ENCODE data around the gene SERPINB6.
"Not testable (repeated sequence)": the region's sequence is repeated elsewhere in the genome, so short reads cannot be mapped to it uniquely, and the experiment has no call there.

SERPINB6 gene

DNA sequence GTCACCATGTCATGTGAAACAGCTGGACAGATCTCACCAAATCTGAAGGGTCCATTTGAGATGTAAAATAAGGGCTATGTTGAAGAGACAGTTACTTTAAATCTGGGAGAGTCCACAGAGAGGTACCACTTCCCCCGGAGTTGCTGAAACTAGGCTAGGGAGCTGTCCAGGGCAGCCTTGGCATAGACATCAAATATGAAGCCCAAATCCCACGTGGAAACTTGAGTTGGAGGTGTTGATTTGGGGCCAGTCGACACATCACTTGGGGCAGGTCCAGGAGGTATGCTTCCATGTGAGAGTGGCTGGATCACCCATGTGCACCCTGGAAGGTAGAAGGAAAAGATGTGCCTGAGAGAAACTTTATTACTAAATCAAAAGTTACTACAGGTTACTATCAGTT lies 56.2 kb downstream of the SERPINB6 start:
- no peak for DNase-seq (ENCODE audit: low read depth in 2 of 2, low spot score in 1 of 2)

DNA sequence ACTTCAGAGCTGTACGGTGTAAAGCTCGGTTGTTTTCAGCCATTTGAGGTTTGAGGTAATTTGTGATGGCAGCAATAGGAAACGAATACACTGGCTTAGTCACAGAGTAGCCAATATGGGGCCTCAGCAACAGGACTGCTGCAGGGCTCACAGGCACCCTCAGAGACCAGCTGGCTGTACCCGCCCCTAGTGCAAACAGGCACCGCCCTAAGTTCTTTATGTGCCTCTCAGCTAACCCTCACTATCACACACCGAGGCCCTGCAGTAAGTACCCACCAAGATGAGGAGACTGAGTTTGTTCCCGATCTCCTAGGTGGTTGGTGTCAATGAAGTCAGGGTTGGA lies 57.1 kb downstream of the SERPINB6 start:
- no peak for DNase-seq (ENCODE audit: low read depth in 2 of 2, low spot score in 1 of 2)

DNA sequence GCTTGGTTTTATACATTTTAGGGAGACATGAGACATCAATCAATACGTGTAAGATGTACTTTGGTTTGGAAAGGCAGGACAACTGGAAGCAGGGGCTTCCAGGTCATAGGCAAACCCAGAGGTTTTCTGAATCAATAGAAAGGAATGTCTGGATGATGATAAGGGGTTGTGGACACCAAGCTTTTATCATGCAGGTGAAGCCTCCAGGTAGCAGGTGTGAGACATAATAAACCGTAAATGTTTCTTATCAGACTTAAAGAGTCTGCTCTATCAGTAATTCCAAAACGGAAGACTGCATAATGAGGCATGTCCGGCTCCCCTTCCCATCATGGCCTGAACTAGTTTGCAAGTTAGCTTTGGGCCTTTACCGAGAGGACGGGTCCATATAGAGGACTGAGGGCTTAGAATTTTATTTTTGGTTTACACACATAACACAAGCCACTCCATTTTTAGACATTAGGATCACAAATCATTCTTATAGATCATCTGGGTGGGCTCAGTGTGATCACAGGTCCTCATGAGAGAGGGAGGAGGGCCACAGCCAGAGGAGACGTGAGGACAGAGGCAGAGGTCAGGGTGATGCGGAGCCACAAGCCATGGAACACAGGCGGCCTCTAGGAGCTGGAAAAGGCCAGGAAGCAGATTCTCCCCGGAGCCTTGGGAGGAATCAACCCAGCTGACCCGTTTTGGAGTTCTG lies 57.6 kb downstream of the SERPINB6 start:
- DNase-seq (ENCODE audit: low read depth in 2 of 2, low spot score in 1 of 2): no peak

DNA sequence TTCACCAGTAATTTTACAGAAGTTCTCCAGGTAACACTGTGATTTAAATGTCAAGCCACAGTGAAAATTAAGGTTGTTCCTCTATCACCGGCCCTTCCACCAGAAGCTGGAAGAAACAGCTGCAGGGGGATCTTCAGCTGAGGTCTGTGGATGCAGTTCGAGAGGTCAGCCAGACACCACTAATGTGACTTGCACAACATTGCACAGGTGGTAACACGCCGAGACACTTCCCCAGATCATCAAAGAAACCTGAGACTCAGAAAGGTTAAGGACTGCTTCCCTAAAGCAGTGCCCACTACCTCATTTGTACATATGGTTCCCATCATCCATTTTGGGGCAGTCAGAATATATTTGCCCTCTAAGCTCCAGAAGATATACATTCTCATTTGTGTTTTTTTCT lies 60.2 kb downstream of the SERPINB6 start:
- DNase-seq (ENCODE audit: low read depth in 2 of 2, low spot score in 1 of 2): no peak

DNA sequence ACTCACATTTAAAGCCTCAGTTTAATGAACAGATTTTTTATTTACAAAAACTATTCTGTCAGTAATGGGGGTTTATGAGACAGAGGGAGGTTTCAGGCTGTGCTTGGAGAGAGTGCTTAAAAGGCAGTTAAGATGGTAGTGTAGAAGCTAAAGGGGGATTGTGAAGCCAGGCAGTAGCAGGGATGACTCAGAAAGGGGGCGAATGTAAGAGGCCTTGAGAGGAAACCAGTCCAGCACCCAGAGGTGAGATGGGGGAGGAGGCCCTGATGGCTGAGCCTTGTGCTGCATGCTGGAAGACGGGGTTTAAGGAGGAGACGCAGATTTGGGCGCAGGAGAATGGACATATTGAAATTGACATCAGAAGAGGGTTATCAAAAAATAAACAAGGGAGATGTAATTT lies 61.6 kb downstream of the SERPINB6 start:
- DNase-seq (ENCODE audit: low read depth in 2 of 2, low spot score in 1 of 2): no peak

DNA sequence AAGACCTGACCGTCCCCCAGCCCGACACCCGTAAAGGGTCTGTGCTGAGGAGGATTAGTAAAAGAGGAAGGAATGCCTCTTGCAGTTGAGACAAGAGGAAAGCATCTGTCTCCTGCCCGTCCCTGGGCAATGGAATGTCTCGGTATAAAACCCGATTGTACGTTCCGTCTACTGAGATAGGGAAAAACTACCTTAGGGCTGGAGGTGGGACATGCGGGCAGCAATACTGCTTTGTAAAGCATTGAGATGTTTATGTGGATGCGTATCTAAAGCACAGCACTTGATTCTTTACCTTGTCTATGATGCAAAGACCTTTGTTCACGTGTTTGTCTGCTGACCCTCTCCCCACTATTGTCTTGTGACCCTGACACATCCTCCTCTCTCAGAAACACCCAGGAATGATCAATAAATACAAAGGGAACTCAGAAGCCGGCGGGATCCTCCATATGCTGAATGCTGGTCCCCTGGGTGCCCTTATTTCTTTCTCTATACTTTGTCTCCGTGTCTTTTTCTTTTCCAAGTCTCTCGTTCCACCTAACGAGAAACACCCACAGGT lies 62.2 kb downstream of the SERPINB6 start:
- DNase-seq (ENCODE audit: low read depth in 2 of 2, low spot score in 1 of 2): not testable (repeated sequence)

DNA sequence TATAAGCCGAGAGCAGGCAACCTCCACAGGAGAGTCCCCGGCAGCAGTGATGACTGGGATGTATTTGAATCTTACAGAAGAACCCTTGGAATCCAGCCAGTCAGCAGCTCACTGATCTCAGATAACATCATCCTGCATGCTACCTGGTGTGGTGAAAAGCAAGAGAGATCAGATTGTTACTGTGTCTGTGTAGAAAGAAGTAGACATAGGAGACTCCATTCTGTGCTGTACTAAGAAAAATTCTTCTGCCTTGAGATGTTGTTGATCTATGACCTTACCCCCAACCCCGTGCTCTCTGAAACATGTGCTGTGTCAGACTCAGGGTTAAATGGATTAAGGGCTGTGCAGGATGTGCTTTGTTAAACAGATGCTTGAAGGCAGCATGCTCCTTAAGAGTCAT lies 62.9 kb downstream of the SERPINB6 start:
- DNase-seq (ENCODE audit: low read depth in 2 of 2, low spot score in 1 of 2): not testable (repeated sequence)

DNA sequence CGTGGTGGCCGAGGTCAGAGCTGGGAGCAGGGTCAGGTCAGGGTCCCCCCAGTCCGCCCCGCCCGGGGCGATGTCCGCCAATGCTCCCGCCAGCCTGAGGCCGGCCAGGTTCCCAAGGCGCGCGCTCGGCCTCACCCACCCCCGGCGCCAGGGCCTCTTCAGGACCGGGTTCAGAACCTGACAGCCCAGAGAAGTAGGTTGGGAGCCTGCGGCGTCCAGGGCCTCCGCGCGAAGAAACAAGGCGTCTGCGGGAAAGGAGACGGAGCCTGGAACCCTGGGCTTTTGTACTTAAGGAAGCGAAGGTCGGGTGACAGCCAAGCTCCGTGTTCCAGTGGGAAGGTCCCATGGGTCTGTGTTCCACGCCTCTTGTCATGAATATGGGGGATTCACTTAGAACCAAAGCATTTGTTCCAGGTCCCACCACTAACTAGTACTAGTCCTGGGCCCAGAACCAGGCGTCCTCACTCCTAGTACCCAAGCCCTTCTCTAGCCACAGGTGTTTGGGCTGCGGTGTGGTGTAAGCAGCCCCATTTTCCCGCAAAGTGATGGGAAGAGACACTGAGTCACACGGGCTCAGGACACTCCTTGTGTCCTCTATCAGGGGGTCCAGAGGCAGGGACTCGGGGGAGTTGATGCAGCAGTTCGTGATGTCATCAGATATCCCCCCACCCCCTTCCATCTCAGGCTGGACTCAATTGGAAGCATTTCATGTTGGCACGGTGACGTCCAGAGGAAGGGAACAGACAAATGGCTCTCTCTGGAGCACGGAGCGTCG lies 67.8 kb downstream of the SERPINB6 start:
- not testable (repeated sequence) for DNase-seq (ENCODE audit: low read depth in 2 of 2, low spot score in 1 of 2)

DNA sequence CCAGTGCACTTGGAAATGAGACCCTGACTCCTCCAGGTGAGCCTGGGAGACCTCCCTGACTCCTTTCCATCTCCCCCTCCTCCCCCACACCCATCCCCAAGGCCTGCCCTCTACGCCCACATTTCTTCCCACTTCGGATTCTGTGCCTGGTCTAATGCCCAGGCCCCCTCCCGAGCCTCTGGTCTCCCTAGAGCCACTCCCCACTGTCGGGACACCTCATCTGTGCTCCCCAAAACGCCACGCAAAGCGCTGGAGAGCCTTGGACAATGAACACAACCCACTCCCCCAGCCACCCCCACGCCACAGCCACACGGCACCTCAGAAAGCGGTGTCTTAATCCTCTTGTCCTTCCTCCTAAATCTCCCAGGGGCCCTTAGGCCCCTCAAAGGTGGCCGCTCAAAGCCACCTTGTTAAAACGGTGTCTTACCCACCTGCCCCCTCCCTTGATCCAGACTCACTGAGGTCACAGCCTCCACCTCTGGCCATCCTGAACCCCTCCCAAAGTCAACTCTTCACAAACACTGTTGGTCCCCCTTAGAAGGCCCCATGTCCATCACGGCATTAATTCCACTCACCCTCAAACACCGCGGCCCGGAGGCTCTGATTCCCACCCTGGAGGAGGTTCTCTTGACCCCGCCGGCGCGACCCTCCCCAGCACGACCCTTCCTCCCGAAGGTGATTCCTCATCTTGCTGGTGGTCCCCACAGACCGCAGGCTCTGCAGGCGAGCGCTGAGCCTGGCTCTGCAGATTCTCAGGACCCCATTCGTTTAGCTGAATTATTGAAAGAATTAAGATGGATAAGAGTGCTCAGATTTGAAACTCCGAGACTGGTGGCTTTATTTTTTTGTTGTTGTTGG lies 69.5 kb downstream of the SERPINB6 start:
- DNase-seq (ENCODE audit: low read depth in 2 of 2, low spot score in 1 of 2): not testable (repeated sequence)

DNA sequence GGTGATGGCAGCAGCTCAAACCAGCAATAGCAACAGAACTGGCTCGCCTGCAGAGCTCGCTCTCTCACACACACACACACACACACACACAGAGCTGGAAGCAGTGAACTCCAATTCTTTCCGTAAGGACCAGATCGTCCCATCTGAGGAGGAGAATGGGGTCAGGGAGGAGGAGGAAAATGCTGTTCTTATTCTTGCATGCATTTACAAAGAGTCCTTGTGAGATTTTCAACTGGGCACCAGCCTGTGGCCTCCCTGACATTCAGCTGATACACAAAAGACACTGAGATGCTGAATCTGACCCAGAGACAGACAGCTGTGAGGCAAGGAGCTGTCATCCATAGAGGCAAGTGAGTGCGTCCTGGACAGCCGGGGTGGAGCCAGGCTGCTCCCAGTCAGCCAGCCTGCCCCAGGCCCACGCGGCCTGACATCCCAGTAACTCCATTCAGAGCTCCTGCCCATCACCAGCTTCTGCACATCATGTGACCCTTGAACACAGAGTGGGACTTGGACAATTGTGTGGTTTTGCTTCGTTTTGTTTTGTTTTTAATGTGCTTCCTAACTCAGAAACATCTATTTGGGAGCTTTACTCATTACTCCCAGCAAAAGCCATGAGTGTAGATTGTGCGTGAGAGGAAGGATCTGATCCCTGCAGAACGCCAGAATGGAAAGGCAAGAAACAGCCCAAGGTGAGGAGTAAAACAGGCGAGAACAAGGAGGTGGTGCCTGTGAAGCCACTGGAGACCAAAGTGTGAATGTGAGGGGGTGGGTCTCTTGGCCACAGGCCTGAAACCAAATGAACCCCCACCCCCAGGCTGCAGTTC lies 70.3 kb downstream of the SERPINB6 start:
- no peak for DNase-seq (ENCODE audit: low read depth in 2 of 2, low spot score in 1 of 2)

DNA sequence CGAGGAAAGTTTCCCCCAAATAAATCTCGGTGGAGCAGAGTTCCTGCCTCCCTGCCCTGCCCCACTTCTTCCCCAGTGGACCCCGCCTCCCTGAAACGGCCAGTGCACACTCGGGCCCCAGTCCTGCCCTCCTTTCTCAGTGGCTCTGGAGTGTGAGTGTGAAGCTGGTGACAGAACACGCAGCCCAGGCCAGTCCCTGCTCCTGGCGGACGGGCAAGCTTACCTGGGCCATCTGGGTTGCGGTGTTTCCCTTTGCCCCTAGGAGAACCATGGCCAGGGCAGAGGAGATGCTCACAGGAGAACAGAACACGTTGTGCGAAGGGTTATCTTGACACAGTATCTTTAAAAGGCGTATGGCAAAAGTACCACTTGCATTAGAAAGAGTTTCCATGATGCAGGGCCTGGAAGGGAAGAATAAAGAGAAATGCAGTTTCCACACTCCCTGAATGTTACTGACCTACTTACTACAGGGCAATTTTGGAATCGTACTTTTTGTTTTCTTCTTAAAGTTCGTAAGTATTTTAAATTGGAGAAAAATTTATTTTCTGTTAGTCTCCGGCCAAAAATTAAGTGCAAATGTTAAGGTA lies 71.1 kb downstream of the SERPINB6 start:
- DNase-seq (ENCODE audit: low read depth in 2 of 2, low spot score in 1 of 2): no peak

DNA sequence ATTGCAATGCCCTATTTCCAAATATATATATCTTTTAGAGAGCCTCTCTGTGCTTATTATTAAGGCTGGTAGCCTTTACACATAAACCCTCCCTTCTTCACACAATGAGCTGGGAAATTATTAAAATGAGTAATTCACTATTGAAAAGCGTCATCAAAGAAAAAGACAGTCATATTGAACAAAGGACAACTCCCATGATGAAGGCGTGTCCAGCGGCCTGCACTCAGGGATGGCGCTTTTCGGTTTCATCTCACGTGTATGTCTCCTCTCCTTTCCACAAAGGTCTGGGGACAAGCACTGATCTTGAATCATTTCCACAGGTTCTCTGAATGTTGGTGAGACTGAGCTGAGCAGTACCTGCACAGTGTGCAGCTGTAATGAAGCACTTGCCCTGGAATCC lies 71.8 kb downstream of the SERPINB6 start:
- DNase-seq (ENCODE audit: low read depth in 2 of 2, low spot score in 1 of 2): no peak

All from stimulated activated CD8-positive, alpha-beta memory T cell treated with anti-CD3 and anti-CD28 coated beads, Interleukin-4, amount 100 ng/mL, for 4 hours (primary cell).